ENCODE data around the gene RNF112. TPM values are rescaled to one million over a fixed set of nuclear protein-coding genes. Genes with fewer than 3 reads are reported as not detected.

RNF112 gene
- total RNA-seq, 1 donor from 2014 or later, result 1.8 TPM

DNA sequence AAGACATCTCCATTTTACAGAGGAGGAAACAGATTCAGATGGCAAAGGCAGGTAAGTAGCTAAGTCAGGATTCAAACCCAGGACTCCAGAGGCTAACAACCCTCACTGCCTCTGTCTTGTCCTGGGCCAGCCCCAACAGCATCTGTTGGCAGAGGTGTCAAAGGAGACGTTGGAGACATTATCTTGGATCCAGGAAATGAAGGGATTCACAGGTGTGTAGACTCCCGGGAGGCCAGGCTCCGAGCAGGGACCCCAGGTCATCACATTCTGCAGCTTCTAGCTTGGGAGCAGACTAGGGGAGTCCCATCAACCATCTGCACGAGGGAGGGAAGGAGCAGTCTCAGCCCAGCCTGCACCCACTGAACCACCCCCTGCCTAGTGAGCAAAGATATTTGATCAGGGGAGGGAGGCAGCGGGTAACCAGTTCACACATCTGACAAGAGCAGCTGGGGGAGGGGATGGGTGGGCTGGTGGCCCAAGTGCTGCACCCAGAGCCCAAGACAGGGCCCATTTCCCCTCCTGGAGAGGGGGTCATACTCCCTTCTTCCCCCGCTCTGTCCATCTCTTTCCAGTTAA lies 47.5 kb upstream of the RNF112 start:
- H3K27ac ChIP-seq, result no peak overlapping the region
- DNase-seq (no peak), ATAC-seq (no peak)
- H3K4me3 ChIP-seq, result no peak overlapping the region
- TF ChIP-seq, protein P1, sequence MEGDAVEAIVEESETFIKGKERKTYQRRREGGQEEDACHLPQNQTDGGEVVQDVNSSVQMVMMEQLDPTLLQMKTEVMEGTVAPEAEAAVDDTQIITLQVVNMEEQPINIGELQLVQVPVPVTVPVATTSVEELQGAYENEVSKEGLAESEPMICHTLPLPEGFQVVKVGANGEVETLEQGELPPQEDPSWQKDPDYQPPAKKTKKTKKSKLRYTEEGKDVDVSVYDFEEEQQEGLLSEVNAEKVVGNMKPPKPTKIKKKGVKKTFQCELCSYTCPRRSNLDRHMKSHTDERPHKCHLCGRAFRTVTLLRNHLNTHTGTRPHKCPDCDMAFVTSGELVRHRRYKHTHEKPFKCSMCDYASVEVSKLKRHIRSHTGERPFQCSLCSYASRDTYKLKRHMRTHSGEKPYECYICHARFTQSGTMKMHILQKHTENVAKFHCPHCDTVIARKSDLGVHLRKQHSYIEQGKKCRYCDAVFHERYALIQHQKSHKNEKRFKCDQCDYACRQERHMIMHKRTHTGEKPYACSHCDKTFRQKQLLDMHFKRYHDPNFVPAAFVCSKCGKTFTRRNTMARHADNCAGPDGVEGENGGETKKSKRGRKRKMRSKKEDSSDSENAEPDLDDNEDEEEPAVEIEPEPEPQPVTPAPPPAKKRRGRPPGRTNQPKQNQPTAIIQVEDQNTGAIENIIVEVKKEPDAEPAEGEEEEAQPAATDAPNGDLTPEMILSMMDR (IDR thresholded peaks at IDR 0.05), result no peak
- H3K27me3 ChIP-seq (ENCODE audit: low read depth), result no peaks in the 10 kb centered on the region
- intact Hi-C loops (cut with DNase I), result no loop called here
- H3K9me3 ChIP-seq, result no peaks in the 10 kb centered on the region
- H3K36me3 ChIP-seq, result no peaks in the 10 kb centered on the region
- peaks cover 13% of the 10 kb centered on the region for H3K4me1 ChIP-seq

DNA sequence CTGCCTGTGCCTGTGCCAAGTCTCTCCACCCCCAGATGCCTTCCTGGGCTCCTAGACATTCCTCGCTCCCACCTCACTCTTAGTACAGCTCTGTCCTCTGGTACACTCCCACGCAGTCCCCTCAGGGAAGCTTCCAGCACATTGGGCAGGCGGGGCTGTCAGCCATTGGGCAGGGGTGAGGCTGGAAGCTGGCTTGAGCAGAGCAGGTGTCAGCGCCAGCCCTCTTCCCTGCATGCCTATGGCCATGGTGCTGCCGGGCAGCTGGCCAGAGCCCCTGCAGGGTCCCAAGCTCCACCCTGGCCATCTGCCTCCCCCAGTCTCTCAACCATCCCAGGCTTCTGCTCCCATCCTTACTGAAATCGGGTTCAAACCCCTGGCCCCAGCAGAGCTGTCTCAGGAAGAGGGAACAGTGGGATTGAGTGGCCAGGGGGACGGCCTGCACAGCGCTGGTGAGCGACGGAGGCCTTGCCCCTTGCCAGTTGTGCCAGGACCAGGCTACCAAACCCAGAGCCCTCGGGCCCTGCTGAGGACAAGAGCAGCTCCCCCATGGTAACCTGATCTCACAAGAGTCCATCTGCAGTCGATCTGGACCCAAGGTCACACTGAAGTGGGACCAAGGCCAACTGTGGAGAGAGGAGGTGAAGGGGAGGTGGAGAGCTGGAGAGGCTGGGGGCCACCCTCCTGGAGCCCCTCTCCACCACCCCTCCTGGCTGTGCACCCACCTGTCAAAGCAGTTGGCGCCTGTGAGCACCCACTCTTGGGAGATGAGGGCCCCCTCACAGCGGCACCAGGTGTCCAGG lies 46.1 kb upstream of the RNF112 start:
- no peaks in the 10 kb centered on the region for H3K36me3 ChIP-seq
- H3K27me3 ChIP-seq (ENCODE audit: low read depth), result no peaks in the 10 kb centered on the region
- intact Hi-C loops (cut with DNase I), result loop anchor here (5.0 kb wide), 1 partner anchor 77 kb away; no protein-coding TSS in a partner anchor
- DNase-seq (no peak), ATAC-seq (no peak)
- TF ChIP-seq, protein P1 (IDR thresholded peaks at IDR 0.05), result no peak
- no peaks in the 10 kb centered on the region for H3K9me3 ChIP-seq
- peaks cover 20% of the 10 kb centered on the region for H3K4me1 ChIP-seq
- no peak overlapping the region for H3K27ac ChIP-seq
- H3K4me3 ChIP-seq, result no peak overlapping the region

DNA sequence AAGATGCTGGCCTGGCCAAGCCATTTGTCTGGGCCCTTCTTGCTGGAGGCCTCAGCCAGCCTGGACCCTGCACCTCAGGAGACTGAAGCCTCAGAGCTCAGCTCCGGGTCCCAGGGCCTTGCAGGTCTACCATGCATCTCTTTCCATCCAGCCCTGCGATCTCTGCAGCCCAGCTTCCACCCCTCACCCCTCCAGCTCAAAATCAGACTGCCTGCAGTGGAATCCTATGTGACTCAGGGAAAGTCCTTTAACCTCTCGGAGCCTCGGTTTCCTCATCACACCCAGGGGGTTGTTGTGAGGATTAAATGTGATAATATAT lies 45.6 kb upstream of the RNF112 start:
- Histone ChIP-seq H3K4me3 (no peak overlapping the region), H3K27ac (no peak overlapping the region), H3K36me3 (no peaks in the 10 kb centered on the region), H3K9me3 (no peaks in the 10 kb centered on the region), H3K27me3 (ENCODE audit: low read depth) (no peaks in the 10 kb centered on the region), H3K4me1 (peaks cover 25% of the 10 kb centered on the region)
- DNase-seq (no peak), ATAC-seq (no peak)
- intact Hi-C loops (cut with DNase I), result loop anchor here (5.0 kb wide), 1 partner anchor 77 kb away; no protein-coding TSS in a partner anchor
- TF ChIP-seq, protein P1 (IDR thresholded peaks at IDR 0.05), result no peak

DNA sequence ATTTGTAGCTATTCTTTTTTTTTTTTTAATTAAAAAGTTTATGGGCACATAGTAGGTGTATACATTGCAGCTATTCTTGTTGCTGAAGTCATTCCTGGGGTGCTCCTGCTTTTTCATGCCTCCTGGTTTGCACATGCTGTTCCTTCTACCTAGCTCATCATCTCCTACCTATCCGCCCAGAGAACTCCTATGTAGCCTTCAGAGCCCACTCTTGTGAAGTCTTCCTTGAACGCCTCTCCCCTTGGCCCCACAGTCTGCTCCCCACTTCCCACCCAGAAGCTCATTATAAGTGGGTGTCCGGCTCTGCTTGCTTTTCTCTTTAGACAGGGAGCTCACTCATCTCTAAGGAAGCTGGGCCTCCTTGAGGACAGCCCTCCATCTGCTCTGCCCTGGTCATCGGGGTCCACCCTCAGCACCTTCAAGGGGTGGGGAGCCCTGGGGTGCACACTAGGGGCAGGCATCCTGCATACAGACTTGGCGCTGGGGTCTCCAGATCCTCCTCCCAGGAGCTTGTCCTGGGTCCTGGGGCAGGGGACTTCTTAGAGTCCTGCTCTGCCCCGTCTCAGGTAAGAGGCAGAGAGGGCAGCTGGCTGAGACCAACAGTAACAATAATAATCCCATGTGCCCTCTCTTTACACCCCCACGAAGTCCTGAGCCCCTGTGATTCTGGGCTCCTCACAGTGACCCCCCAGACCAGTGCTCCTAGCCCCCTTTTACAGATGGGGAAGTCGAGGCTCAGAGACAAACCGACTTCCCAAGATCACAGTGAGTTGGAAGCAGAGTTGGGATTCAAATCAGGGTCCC lies 45.0 kb upstream of the RNF112 start:
- no peak overlapping the region for H3K27ac ChIP-seq
- TF ChIP-seq, protein P1 (IDR thresholded peaks at IDR 0.05), result no peak
- no peak overlapping the region for H3K4me3 ChIP-seq
- intact Hi-C loops (cut with DNase I), result loop anchor here (5.0 kb wide), 1 partner anchor 76 kb away; no protein-coding TSS in a partner anchor
- no peaks in the 10 kb centered on the region for H3K27me3 ChIP-seq (ENCODE audit: low read depth)
- no peaks in the 10 kb centered on the region for H3K36me3 ChIP-seq
- no peaks in the 10 kb centered on the region for H3K9me3 ChIP-seq
- no peak for ATAC-seq
- peaks cover 31% of the 10 kb centered on the region for H3K4me1 ChIP-seq
- DNase-seq, result no peak

DNA sequence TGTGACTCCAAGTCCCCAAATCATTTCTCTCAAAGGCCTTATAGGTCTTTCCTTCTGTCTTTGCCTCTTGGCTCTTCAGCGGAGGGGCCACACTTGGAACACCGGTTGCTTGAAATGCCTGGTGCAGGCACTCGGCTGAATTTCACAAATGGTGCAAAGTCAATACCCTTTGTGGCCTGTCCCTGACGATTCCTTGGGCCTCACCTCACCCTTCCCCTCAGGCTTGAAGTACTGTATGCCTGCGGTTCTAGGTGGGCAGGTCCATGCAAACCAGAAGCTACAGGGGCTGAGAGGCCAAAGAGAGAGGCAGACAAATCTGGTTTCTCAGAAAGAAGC lies 44.4 kb upstream of the RNF112 start:
- no peaks in the 10 kb centered on the region for H3K36me3 ChIP-seq
- no peak overlapping the region for H3K27ac ChIP-seq
- TF ChIP-seq, protein P1 (IDR thresholded peaks at IDR 0.05), result no peak
- H3K9me3 ChIP-seq, result no peaks in the 10 kb centered on the region
- H3K4me3 ChIP-seq, result no peak overlapping the region
- ATAC-seq (no peak), DNase-seq (no peak)
- peaks cover 37% of the 10 kb centered on the region for H3K4me1 ChIP-seq
- H3K27me3 ChIP-seq (ENCODE audit: low read depth), result no peaks in the 10 kb centered on the region
- intact Hi-C loops (cut with DNase I), result loop anchor here (5.0 kb wide), 1 partner anchor 76 kb away; no protein-coding TSS in a partner anchor
